PC-3 (cell line): Measurements from ENCODE around the gene EPHA10.

Source experiments
- CTCF ChIP-seq: fragments of 300-600 bp; sonication (generic); conservative IDR thresholded peaks from 2 replicates; pipeline ENCODE4 v1.5.1; 2017; ENCODE audit warnings: antibody characterized with exemption, low read depth, mild to moderate bottlenecking, low read length
- EZH2 ChIP-seq: fragments of 300-600 bp; sonication (generic); IDR thresholded peaks from one replicate; pipeline ENCODE4 v1.6.1; 2017; ENCODE audit warnings: antibody characterized with exemption, mild to moderate bottlenecking, low read length; ENCODE audit not compliant: unreplicated experiment
- EZH2phosphoT487 ChIP-seq: fragments of 300-600 bp; sonication (generic); IDR thresholded peaks from 2 replicates; pipeline ENCODE4 v1.6.1; 2018; ENCODE audit warnings: mild to moderate bottlenecking, antibody characterized with exemption, low read length, borderline replicate concordance

GRCh38 chr1:37761416-37762095 lies 3.4 kb downstream of the EPHA10 start:
- no peak for TF ChIP-seq CTCF
- TF ChIP-seq EZH2phosphoT487 = no peak
- no peak for TF ChIP-seq EZH2
